HCT116 (cell line): ENCODE results near the gene SMIM24. TPM values are rescaled to one million over a fixed set of nuclear protein-coding genes. Genes with fewer than 3 reads are reported as not detected.

Experiments
- ATAC-seq: fragments of 200-7000 bp; cut with Tn5 transposase; 2 replicates; pipeline ENCODE4 v1.9.1; 2020; ENCODE audit warnings: mild to moderate bottlenecking, moderate library complexity
- BruUV-seq: library from RNA; stranded (reverse); fragments of 400-500 nt; replicated peaks from 2 replicates; lab custom pipeline; 2021; lab: Mats Ljungman, UMichigan
- CTCF ChIA-PET: fragments of 300-600 bp; sonication (Branson Sonifier 250); formaldehyde crosslinking; loops from one replicate; lab custom pipeline; 2021; ENCODE audit warnings: antibody characterized with exemption; lab: Charles Lee
- POLR2A ChIA-PET: fragments of 300-600, 350-600 bp; sonication (Branson Sonifier 250); formaldehyde crosslinking; loops from one replicate; lab custom pipeline; 2021; ENCODE audit warnings: antibody characterized with exemption; lab: Charles Lee
- RAD21 ChIA-PET, 2 experiments: fragments of 300-600 bp; sonication (Branson Sonifier 250); formaldehyde crosslinking; loops; one replicate each; lab custom pipeline; 2023; ENCODE audit warnings: low total read pairs in 2 of 2; ENCODE audit not compliant: uncharacterized antibody in 2 of 2, unreplicated experiment in 2 of 2, low non-redundant PET in 1 of 2; lab: Charles Lee
- DNase-seq: peaks from one replicate; pipeline ENCODE4 v3.0.0-alpha.2; 2010; ENCODE audit warnings: low read depth, low spot score
- H2AFZ ChIP-seq: fragments of 200-600 bp; shearing (Covaris generic), sonication (generic); 2 replicates; pipeline ENCODE4 v1.6.1; 2017; ENCODE audit warnings: low read depth, mixed run types, mixed read lengths, antibody characterized with exemption, low read length; ENCODE audit not compliant: poor library complexity, severe bottlenecking
- H3K27ac ChIP-seq: 2 replicates; pipeline ENCODE4 v1.5.1; 2012; ENCODE audit warnings: low read depth, low read length
- H3K27me3 ChIP-seq: fragments of 200-600 bp; sonication (generic); 2 replicates; pipeline ENCODE4 v1.6.1; 2016; ENCODE audit warnings: mixed run types, low read length, mixed read lengths; ENCODE audit not compliant: insufficient read depth
- H3K36me3 ChIP-seq, 2 experiments: fragments of 200-500 bp in 1 of 2; fragments of 200-600 bp in 1 of 2; sonication (Bioruptor generic) in 1 of 2; sonication (generic) in 1 of 2; 2 replicates each; pipeline versions ENCODE4 v1.5.1 to v1.6.1; 2014 to 2016; ENCODE audit warnings: low read length in 2 of 2, inconsistent platforms in 1 of 2, mixed read lengths in 1 of 2, mixed run types in 1 of 2; ENCODE audit not compliant: insufficient read depth in 2 of 2, control insufficient read depth in 1 of 2
- H3K4me1 ChIP-seq, 2 experiments: fragments of 200-600 bp in 1 of 2; sonication (generic) in 1 of 2; 2 replicates each; pipeline versions ENCODE4 v1.5.1 to v1.6.1; 2012 to 2017; ENCODE audit warnings: low read length in 2 of 2, inconsistent platforms in 1 of 2, mild to moderate bottlenecking in 1 of 2, mixed read lengths in 1 of 2, mixed run types in 1 of 2, moderate library complexity in 1 of 2; ENCODE audit not compliant: insufficient read depth in 2 of 2, control insufficient read depth in 1 of 2
- H3K4me2 ChIP-seq: fragments of 200-600 bp; sonication (generic); 2 replicates; pipeline ENCODE4 v1.6.1; 2017; ENCODE audit warnings: mixed run types, low read length, mixed read lengths
- H3K4me3 ChIP-seq, 2 experiments: fragments of 200-600 bp in 1 of 2; sonication (generic) in 1 of 2; replicated peaks in 1 of 2; 2 replicates each; pipeline ENCODE4 v1.5.1; 2011 to 2016; ENCODE audit warnings: low read length in 2 of 2, control low read depth in 1 of 2, low read depth in 1 of 2, mild to moderate bottlenecking in 1 of 2, mixed read lengths in 1 of 2, mixed run types in 1 of 2
- H3K79me2 ChIP-seq: fragments of 200-600 bp; sonication (generic); 2 replicates; pipeline ENCODE4 v1.6.1; 2017; ENCODE audit warnings: mild to moderate bottlenecking, mixed run types, low read length, moderate library complexity, mixed read lengths; ENCODE audit not compliant: insufficient read depth
- H3K9ac ChIP-seq: fragments of 200-600 bp; sonication (generic); 2 replicates; pipeline ENCODE4 v1.6.1; 2016; ENCODE audit warnings: low read length, mixed read lengths
- H3K9me2 ChIP-seq: fragments of 200-600 bp; sonication (generic), shearing (Covaris generic); 2 replicates; pipeline ENCODE4 v1.6.1; 2017; ENCODE audit warnings: mixed run types, mild to moderate bottlenecking, moderate library complexity; ENCODE audit not compliant: insufficient read depth
- H3K9me3 ChIP-seq, 2 experiments: fragments of 200-500 bp in 1 of 2; fragments of 200-600 bp in 1 of 2; sonication (Bioruptor generic) in 1 of 2; sonication (generic) in 1 of 2; 2 replicates each; pipeline ENCODE4 v1.6.1; 2014 to 2017; ENCODE audit warnings: low read length in 2 of 2, mixed read lengths in 2 of 2, inconsistent platforms in 1 of 2, low read depth in 1 of 2, mild to moderate bottlenecking in 1 of 2, mixed run types in 1 of 2, moderate library complexity in 1 of 2; ENCODE audit not compliant: control insufficient read depth in 1 of 2, insufficient read depth in 1 of 2
- H4K20me1 ChIP-seq: fragments of 200-600 bp; sonication (generic), shearing (Covaris generic); 2 replicates; pipeline ENCODE4 v1.6.1; 2017; ENCODE audit warnings: mixed run types, mild to moderate bottlenecking, moderate library complexity; ENCODE audit not compliant: insufficient read depth
- CBX3 ChIP-seq: IDR thresholded peaks from 2 replicates; pipeline ENCODE4 v1.6.1; 2012; ENCODE audit warnings: low read depth
- CTCF ChIP-seq, 3 experiments: fragments of 200-600 bp in 1 of 3; sonication (generic) in 1 of 3; IDR thresholded peaks in 2 of 3; conservative IDR thresholded peaks in 1 of 3; 2 replicates each; pipeline ENCODE4 v1.5.1; 2012 to 2017; ENCODE audit warnings: low read depth in 2 of 3, low read length in 2 of 3, antibody characterized with exemption in 1 of 3, borderline replicate concordance in 1 of 3, control low read depth in 1 of 3, mild to moderate bottlenecking in 1 of 3, mixed read lengths in 1 of 3, mixed run types in 1 of 3, moderate library complexity in 1 of 3; ENCODE audit not compliant: insufficient read depth in 1 of 3
- EGR1 ChIP-seq: IDR thresholded peaks from 2 replicates; pipeline ENCODE4 v1.6.1; 2012; ENCODE audit warnings: low read depth
- ELF1 ChIP-seq: IDR thresholded peaks from 2 replicates; pipeline ENCODE4 v1.6.1; 2012; ENCODE audit warnings: low read depth, borderline replicate concordance
- FOSL1 ChIP-seq: IDR thresholded peaks from 2 replicates; pipeline ENCODE4 v1.6.1; 2012; ENCODE audit warnings: low read depth
- JUND ChIP-seq: IDR thresholded peaks from 2 replicates; pipeline ENCODE4 v1.6.1; 2012
- MAX ChIP-seq: IDR thresholded peaks from 2 replicates; pipeline ENCODE4 v1.6.1; 2012
- POLR2AphosphoS5 ChIP-seq: IDR thresholded peaks from 2 replicates; pipeline ENCODE4 v1.6.1; 2011; ENCODE audit warnings: mild to moderate bottlenecking, low read depth, low read length, moderate library complexity
- REST ChIP-seq: IDR thresholded peaks from 2 replicates; pipeline ENCODE4 v1.6.1; 2012; ENCODE audit warnings: low read depth
- SIN3A ChIP-seq: IDR thresholded peaks from 2 replicates; pipeline ENCODE4 v1.6.1; 2012; ENCODE audit warnings: low read depth
- SP1 ChIP-seq: IDR thresholded peaks from 2 replicates; pipeline ENCODE4 v1.6.1; 2012; ENCODE audit warnings: low read depth
- SRF ChIP-seq: IDR thresholded peaks from 2 replicates; pipeline ENCODE4 v1.6.1; 2012; ENCODE audit warnings: low read depth
- TCF7L2 ChIP-seq: IDR thresholded peaks from 2 replicates; pipeline ENCODE4 v1.7.0; 2011; ENCODE audit warnings: borderline replicate concordance, inconsistent platforms; ENCODE audit not compliant: insufficient read depth, insufficient read length; ENCODE audit errors: extremely low read depth
- YY1 ChIP-seq: IDR thresholded peaks from 2 replicates; pipeline ENCODE4 v1.6.1; 2011; ENCODE audit warnings: low read length, low read depth, moderate library complexity, mild to moderate bottlenecking; ENCODE audit not compliant: insufficient replicate concordance; ENCODE audit errors: extremely low read depth
- ZBTB33 ChIP-seq: IDR thresholded peaks from 2 replicates; pipeline ENCODE4 v1.6.1; 2011; ENCODE audit warnings: mild to moderate bottlenecking, low read length, moderate library complexity; ENCODE audit not compliant: insufficient replicate concordance; ENCODE audit errors: extremely low read depth
- ZNF274 ChIP-seq: fragments of 200-500 bp; sonication (Bioruptor generic); IDR thresholded peaks from 2 replicates; pipeline ENCODE4 v1.6.1; 2014; ENCODE audit warnings: mild to moderate bottlenecking, low read depth, low read length, inconsistent platforms
- intact Hi-C: fragments of 100-400 bp; cut with micrococcal nuclease; formaldehyde crosslinking; loops from 2 replicates; pipeline ENCODE4 v1.10.0; 2022
- total RNA-seq: library from RNA; stranded (reverse); gene quantifications from one replicate; pipeline ENCODE4 v1.2.1, GENCODE V29; 2021; ENCODE audit not compliant: unreplicated experiment

The SMIM24 gene
- total RNA-seq, 1 experiment from 2014 or later: not detected

- POLR2A ChIA-PET: no interaction called here
Observed at GRCh38 chr19:3434630-3435553, 45.4 kb downstream of the SMIM24 start.

More at GRCh38 chr19:3434630-3435553, 45.4 kb downstream of the SMIM24 start:
- Histone ChIP-seq H3K9me2 (no peaks in the 10 kb centered on the region), H3K4me1 (peaks cover 3 to 17% of the 10 kb centered on the region in 2 experiments), H3K27ac (peak overlapping the region; percentile 86), H2AFZ (no peak overlapping the region), H4K20me1 (no peaks in the 10 kb centered on the region), H3K4me2 (peak overlapping the region; percentile 90), H3K4me3 (peak overlapping the region; percentile 57 to 60), H3K27me3 (no peaks in the 10 kb centered on the region), H3K9me3 (peaks cover 0 to 2% of the 10 kb centered on the region in 2 experiments; a peak in 1 of 4 replicates), H3K79me2 (peaks cover 43% of the 10 kb centered on the region), H3K36me3 (peaks cover 6 to 24% of the 10 kb centered on the region in 2 experiments), H3K9ac (peak overlapping the region; percentile 71)
- ChIA-PET RAD21 (interaction anchor here in 1 of 2 experiments (0.6 kb wide), 1 partner anchor 107 kb away, joined by 3 read pairs; no protein-coding TSS in a partner anchor), CTCF (no interaction called here)
- no TSS peak for BruUV-seq
- intact Hi-C loops: no loop called here
- TF ChIP-seq MAX: peak; percentile 79
- peak; percentile 19 for TF ChIP-seq YY1
- TF ChIP-seq ELF1: peak; percentile 87; the same call in 1 of the 2 replicates
- TF ChIP-seq POLR2AphosphoS5: peak; percentile 70
- peak; percentile 75; the same call in 1 of the 2 replicates for TF ChIP-seq SRF
- TF ChIP-seq SP1: 0 out of 2 replicates have a peak, but pooled peaks have one; percentile 50
- peak; percentile 80 for TF ChIP-seq FOSL1
- TF ChIP-seq ZBTB33: peak; percentile 88
- TF ChIP-seq TCF7L2: peak; percentile 22
- TF ChIP-seq EGR1: peak; percentile 100
- TF ChIP-seq JUND: peak; percentile 76
- no peak for TF ChIP-seq CTCF (IDR thresholded peaks at IDR 0.05 in 2 of 3, conservative IDR thresholded peaks at IDR 0.05 in 1 of 3; ENCODE audit: borderline replicate concordance in 1 of 3, insufficient read depth in 1 of 3, low read depth in 2 of 3, low read length in 2 of 3)
- 0 out of 2 replicates have a peak, but pooled peaks have one; percentile 29 for TF ChIP-seq CBX3
- TF ChIP-seq SIN3A: no peak
- TF ChIP-seq REST: no peak
- no peak for TF ChIP-seq ZNF274
- peak; percentile 90 for ATAC-seq
- peak; percentile 90 for DNase-seq
